ENCODE results near the gene IDH2.

Gene IDH2

DNA sequence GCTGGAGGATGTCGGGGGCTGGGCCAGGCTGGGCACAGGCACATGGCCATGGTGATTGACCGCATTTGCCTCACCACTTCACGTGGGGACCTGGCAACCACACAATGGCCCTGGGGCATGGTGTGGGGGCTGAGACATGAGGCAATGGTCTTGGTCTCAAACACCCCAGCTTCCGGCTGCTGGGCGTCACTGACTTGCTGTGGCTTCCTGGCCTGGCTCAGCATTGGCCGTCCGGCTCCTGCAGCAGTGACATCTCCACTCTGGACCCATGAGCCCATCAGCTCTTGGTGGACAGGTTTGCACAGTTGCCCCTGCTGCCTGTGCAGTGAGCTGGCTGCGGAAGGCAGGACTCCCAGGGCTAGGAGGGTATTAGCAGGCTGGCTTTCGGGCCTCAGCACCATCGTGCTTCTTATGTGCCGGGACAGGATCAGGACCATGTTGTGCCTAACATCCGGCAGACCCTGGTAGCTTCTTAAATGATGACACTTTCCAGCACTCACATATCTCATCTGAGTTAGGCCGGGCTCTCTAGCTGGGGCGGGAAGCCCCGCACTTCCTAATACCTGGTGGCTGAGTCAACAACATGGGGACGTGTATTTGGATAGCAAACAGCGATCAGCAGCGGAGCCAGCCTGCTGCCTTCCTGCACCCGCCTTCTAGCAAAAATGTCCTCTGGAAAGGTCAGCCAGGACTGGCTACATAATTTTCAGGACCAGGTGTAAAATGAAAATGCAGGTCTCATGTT, 67.0 kb downstream of the IDH2 start:
- FAIRE-seq: no peak
- no peak for DNase-seq (ENCODE audit: extremely low spot score, insufficient read length, low read depth)

DNA sequence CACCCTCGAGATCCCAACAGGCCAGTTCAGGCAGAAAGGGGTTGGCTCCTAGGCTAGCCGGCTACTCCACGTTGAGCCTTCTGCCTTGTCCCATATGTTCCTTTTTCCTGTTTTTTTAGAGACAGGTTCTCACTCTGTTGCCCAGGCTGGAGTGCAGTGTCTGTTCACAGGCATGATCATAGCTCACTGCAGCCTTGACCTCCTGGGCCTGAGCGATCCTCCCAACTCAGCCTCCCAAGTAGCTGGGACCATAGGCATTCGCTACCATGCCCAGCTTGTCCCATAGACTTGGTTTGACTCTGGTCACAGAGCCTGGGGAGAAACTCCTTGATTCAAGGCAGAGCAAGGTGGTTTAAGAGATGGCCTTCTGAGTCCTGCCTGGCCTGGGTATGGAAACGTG, 68.8 kb downstream of the IDH2 start:
- no peak for DNase-seq (ENCODE audit: extremely low spot score, insufficient read length, low read depth)
- FAIRE-seq: no peak
